IPS-18a (cell line): ENCODE measurements around the gene RAD50.
"Not testable (repeated sequence)": the region's sequence is repeated elsewhere in the genome, so short reads cannot be mapped to it uniquely, and the experiment has no call there.

Source experiments
- H3K27ac ChIP-seq: one replicate; pipeline ENCODE4 v1.5.1; 2013; ENCODE audit warnings: low read length
- H3K27me3 ChIP-seq: one replicate; pipeline ENCODE4 v1.6.1; 2013; ENCODE audit warnings: mild to moderate bottlenecking, low read length; ENCODE audit not compliant: control insufficient read depth, insufficient read depth
- H3K36me3 ChIP-seq: one replicate; pipeline ENCODE4 v1.6.1; 2013; ENCODE audit warnings: low read depth, low read length; ENCODE audit not compliant: control insufficient read depth
- H3K4me1 ChIP-seq: one replicate; pipeline ENCODE4 v1.6.1; 2013; ENCODE audit warnings: low read depth, low read length; ENCODE audit not compliant: control insufficient read depth
- H3K4me3 ChIP-seq: one replicate; pipeline ENCODE4 v1.5.1; 2013; ENCODE audit warnings: low read length
- H3K9ac ChIP-seq: one replicate; pipeline ENCODE4 v1.6.1; 2013; ENCODE audit warnings: mild to moderate bottlenecking, low read length, moderate library complexity
- H3K9me3 ChIP-seq: one replicate; pipeline ENCODE4 v1.6.1; 2013; ENCODE audit warnings: low read depth, low read length; ENCODE audit not compliant: control insufficient read depth

Gene RAD50

GRCh38 chr5:132561601-132562000, 4.8 kb downstream of the RAD50 start:
- peaks cover 20% of the 10 kb centered on the region for H3K36me3 ChIP-seq

GRCh38 chr5:132564555-132564954, 7.8 kb downstream of the RAD50 start:
- not testable (repeated sequence) for H3K4me1 ChIP-seq, H3K4me3 ChIP-seq, H3K27me3 ChIP-seq, H3K9me3 ChIP-seq, H3K27ac ChIP-seq, H3K9ac ChIP-seq
- H3K36me3 ChIP-seq = peaks cover 21% of the 10 kb centered on the region

More at GRCh38 chr5:132561601-132562000, 4.8 kb downstream of the RAD50 start:
- peaks cover 4% of the 10 kb centered on the region for H3K4me1 ChIP-seq
- no peaks in the 10 kb centered on the region for H3K9me3 ChIP-seq
- H3K9ac ChIP-seq = no peak overlapping the region
- H3K27ac ChIP-seq = no peak overlapping the region
- H3K27me3 ChIP-seq = no peaks in the 10 kb centered on the region
- no peak overlapping the region for H3K4me3 ChIP-seq

DNA sequence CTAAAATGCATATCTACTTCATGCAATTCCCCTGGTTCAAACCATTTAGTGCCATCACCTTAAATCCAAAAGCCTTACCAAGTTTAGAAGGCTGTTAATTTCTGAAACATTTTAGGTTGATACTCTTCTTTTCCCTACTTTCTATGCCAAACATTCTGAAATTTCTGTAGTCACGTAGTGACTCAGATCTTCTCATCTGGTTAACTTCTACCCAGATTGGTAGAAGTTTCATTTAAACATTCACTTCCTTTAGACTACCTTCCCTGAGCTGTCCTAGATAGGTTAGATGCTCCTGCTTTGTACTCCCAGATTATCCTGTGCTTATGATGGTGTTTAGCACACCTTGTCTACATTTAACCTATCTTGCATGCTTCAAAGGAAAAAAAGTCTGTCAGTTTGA, 9.9 kb downstream of the RAD50 start:
- Histone ChIP-seq H3K36me3 (peaks cover 19% of the 10 kb centered on the region), H3K9me3 (no peaks in the 10 kb centered on the region), H3K27me3 (no peaks in the 10 kb centered on the region), H3K4me1 (no peaks in the 10 kb centered on the region), H3K9ac (no peak overlapping the region), H3K27ac (no peak overlapping the region), H3K4me3 (no peak overlapping the region)

GRCh38 chr5:132576123-132576522, 19.3 kb downstream of the RAD50 start:
- Histone ChIP-seq H3K9ac (no peak overlapping the region), H3K4me3 (no peak overlapping the region), H3K9me3 (no peaks in the 10 kb centered on the region), H3K36me3 (peaks cover 33% of the 10 kb centered on the region), H3K27me3 (no peaks in the 10 kb centered on the region), H3K4me1 (no peaks in the 10 kb centered on the region), H3K27ac (no peak overlapping the region)

DNA sequence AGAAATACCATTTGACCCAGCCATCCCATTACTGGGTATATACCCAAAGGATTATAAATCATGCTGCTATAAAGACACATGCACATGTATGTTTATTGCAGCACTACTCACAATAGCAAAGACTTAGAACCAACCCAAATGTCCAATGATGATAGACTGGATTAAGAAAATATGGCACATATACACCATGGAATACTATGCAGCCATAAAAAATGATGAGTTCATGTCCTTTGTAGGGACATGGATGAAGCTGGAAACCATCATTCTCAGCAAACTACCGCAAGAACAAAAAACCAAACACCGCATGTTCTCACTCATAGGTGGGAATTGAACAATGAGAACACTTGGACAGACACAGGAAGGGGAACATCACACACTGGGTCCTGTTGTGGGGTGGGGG, 27.8 kb downstream of the RAD50 start:
- H3K4me1 ChIP-seq, H3K9ac ChIP-seq, H3K4me3 ChIP-seq, H3K27me3 ChIP-seq, H3K27ac ChIP-seq, H3K9me3 ChIP-seq: not testable (repeated sequence)
- H3K36me3 ChIP-seq = peaks cover 32% of the 10 kb centered on the region

GRCh38 chr5:132586063-132586462, 29.3 kb downstream of the RAD50 start:
- no peaks in the 10 kb centered on the region for H3K9me3 ChIP-seq
- no peak overlapping the region for H3K9ac ChIP-seq
- H3K27ac ChIP-seq = no peak overlapping the region
- H3K4me3 ChIP-seq = no peak overlapping the region
- H3K27me3 ChIP-seq = no peaks in the 10 kb centered on the region
- H3K4me1 ChIP-seq = no peaks in the 10 kb centered on the region
- peaks cover 34% of the 10 kb centered on the region for H3K36me3 ChIP-seq

DNA sequence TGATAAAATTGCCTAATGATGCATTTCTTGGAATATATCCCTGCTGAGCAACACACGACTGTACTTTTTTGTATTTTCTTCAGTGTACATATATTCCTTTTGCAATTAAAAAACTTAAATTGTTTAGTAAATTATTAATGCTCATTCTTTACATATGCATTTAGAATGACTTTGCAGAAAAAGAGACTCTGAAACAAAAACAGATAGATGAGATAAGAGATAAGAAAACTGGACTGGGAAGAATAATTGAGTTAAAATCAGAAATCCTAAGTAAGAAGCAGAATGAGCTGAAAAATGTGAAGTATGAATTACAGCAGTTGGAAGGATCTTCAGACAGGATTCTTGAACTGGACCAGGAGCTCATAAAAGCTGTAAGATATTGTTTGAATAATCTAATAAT, 32.7 kb downstream of the RAD50 start:
- Histone ChIP-seq H3K9me3 (no peaks in the 10 kb centered on the region), H3K36me3 (peaks cover 48% of the 10 kb centered on the region), H3K4me3 (no peak overlapping the region), H3K9ac (no peak overlapping the region), H3K4me1 (no peaks in the 10 kb centered on the region), H3K27ac (no peak overlapping the region), H3K27me3 (no peaks in the 10 kb centered on the region)

DNA sequence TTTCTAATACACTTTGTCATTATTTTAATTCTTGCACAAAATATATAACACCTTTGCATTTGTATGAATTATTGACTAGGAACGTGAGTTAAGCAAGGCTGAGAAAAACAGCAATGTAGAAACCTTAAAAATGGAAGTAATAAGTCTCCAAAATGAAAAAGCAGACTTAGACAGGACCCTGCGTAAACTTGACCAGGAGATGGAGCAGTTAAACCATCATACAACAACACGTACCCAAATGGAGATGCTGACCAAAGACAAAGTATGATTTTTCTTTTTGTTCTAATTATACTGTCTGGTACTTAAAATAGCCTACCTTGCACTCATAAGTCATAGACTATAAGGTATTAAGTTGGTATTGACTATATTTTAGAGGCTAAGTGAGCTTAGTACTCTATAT, 34.4 kb downstream of the RAD50 start:
- Histone ChIP-seq H3K9ac (no peak overlapping the region), H3K36me3 (peaks cover 57% of the 10 kb centered on the region), H3K4me3 (no peak overlapping the region), H3K9me3 (no peaks in the 10 kb centered on the region), H3K27me3 (no peaks in the 10 kb centered on the region), H3K27ac (no peak overlapping the region), H3K4me1 (no peaks in the 10 kb centered on the region)

DNA sequence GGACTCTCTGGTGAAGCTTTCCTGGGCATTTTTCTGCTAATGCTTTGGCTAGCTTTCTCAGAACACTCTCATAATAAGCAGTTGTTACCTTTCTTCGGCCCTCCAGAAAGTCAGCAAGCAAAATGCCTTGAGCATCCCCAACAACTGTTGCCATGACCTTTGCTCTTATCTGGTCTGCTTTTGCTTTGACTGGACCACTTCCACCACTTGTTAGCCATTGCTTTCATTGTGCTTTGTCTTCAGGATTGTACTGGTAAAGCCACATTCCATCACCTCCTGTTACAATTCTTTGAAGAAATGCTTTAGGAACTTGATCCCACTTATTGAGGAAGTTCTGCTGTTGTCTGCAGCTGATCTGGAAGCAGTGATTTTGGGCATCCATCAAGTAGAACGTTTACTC, 35.7 kb downstream of the RAD50 start:
- Histone ChIP-seq H3K9ac (no peak overlapping the region), H3K9me3 (no peaks in the 10 kb centered on the region), H3K36me3 (peaks cover 58% of the 10 kb centered on the region), H3K27ac (no peak overlapping the region), H3K4me1 (no peaks in the 10 kb centered on the region), H3K4me3 (no peak overlapping the region), H3K27me3 (no peaks in the 10 kb centered on the region)

DNA sequence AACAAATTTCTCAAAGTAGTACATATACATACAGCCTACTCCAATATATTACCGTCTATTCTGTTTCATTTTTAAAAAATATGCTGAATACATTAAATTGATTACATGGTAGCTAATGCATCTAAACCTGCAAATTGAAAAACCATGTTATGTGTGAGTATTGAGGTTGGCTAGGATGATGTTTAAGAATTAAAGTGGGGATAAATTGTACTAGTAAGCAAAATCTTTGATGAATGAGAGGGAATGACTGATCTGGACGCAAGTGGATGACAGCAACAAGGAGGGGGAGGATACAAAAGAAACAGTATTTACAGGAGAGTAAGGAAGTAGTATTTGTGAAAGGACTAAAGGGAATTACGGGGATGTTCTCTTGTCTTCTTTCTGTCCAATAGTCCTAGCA, 37.4 kb downstream of the RAD50 start:
- Histone ChIP-seq H3K9ac (no peak overlapping the region), H3K27me3 (no peaks in the 10 kb centered on the region), H3K9me3 (no peaks in the 10 kb centered on the region), H3K36me3 (peaks cover 48% of the 10 kb centered on the region), H3K4me3 (no peak overlapping the region), H3K4me1 (no peaks in the 10 kb centered on the region), H3K27ac (no peak overlapping the region)

DNA sequence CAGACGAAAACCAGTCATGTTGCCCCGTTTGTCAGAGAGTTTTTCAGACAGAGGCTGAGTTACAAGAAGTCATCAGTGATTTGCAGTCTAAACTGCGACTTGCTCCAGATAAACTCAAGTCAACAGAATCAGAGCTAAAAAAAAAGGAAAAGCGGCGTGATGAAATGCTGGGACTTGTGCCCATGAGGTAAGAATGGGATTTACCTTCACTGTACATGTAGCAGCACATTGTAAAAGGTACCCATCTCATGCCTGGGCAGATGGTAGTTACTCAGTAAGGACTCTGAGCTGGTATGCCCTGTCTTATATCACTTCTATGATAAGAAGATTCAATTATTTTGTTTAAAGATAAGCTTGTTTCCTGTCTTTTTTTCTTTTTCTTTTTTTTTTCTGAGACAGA, 38.8 kb downstream of the RAD50 start:
- Histone ChIP-seq H3K9ac (no peak overlapping the region), H3K27ac (no peak overlapping the region), H3K4me3 (no peak overlapping the region), H3K9me3 (no peaks in the 10 kb centered on the region), H3K4me1 (no peaks in the 10 kb centered on the region), H3K27me3 (no peaks in the 10 kb centered on the region), H3K36me3 (peaks cover 40% of the 10 kb centered on the region)

- H3K4me3 ChIP-seq = no peak overlapping the region
- H3K9ac ChIP-seq = no peak overlapping the region
- no peaks in the 10 kb centered on the region for H3K27me3 ChIP-seq
- H3K4me1 ChIP-seq = no peaks in the 10 kb centered on the region
- no peak overlapping the region for H3K27ac ChIP-seq
- no peaks in the 10 kb centered on the region for H3K9me3 ChIP-seq
- H3K36me3 ChIP-seq = peaks cover 30% of the 10 kb centered on the region
Measured at GRCh38 chr5:132601071-132601728, 44.4 kb downstream of the RAD50 start.
